ENCODE data around the gene PTPDC1.

Gene PTPDC1

DNA sequence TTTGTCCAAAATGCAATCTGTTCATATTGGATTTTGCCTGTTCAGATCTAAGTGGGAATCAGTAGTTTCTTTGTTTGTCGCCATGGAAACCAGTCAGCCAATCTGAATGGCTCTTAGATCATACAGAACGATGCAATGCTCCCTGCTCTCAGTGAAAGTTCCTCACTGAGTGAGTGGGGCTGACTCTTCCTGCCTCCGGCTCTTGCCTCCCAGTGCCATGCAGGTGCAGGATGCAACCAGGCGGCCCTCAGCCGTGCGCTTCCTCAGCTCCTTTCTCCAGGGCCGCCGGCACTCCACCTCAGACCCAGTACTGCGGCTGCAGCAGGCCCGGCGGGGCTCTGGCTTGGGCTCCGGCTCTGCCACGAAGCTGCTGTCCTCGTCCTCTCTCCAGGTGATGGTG, at the start of gene PTPDC1:
TSS of gene PTPDC1 (plus strand) at position 151 of the 400 bp plus-strand sequence. CDS start at position 218, 67 bp downstream.
- peak; percentile 66 to 69 for DNase-seq (ENCODE audit: low read depth in 2 of 2)

DNA sequence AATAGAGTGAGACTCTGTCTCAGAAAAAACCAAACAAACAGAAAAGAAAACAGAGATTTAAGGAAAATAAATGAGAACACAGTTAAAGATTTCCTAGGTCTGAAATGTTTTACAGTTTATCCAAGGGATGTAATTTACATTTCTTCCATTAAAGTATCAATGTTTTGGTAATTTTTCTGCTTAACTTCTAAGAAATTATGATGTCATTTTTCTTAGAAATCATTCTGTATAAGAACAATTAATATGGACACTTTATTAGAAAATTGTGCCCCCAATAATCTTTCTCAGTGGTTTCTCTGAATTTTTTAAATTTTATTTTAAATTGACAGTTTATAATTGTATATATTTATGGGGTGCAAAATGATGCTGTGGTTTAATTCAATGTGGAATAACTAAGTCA, 49.8 kb upstream of the PTPDC1 start:
- no peak for DNase-seq (ENCODE audit: low read depth in 2 of 2)

DNA sequence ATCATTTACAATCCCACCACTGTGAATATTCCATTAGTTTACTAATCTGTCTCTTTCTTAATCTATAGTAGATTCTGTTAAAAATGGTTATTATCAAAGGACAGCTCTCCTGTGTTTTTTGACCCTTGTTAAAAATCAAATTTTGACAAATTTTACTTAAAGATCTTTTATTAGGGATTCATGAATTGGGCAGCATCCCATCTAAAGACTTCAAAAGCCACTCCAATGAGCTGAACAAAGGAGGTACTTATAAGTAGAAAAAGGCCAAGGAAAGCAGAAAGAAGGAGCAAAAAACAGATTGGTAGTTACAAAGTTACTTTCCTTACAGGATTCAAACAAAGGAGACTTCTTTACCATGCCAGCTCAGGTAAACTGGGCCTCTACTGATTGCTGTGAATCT, 44.5 kb upstream of the PTPDC1 start:
- no peak for DNase-seq (ENCODE audit: low read depth in 2 of 2)

GRCh38 chr9:94042516-94043360, 41.5 kb upstream of the PTPDC1 start:
- no peak for DNase-seq (ENCODE audit: low read depth in 2 of 2)

- no peak for DNase-seq (ENCODE audit: low read depth in 2 of 2)
These were observed 29.5 kb upstream of the PTPDC1 start for GRCh38 chr9:94054716-94055115.

DNA sequence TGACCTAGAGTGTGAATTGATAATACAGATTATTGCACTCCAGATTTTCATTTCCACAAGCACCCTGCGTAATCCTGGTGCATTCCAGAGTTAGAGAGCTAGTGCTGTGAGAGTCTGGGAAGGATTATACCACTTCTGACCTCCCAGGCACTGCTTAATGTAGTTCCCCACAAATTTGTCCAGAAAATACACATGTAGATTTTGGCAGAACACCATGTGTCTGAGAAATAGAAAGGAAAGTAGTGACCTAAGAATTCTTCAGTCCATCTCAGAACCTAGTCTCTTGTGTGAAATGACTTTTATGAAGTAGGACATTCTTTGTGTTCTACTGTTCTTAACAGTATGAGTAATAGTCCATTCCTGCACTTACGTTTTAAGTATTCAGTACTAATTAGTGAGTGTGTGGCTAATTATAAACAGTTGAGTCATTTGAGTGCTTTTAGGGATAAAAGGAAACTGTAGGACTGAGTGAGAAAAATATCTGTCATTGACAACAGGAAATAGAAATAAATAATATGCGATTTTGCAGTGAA, 27.8 kb upstream of the PTPDC1 start:
- DNase-seq (ENCODE audit: low read depth in 2 of 2) = peak; percentile 50 to 55

- no peak for DNase-seq (ENCODE audit: low read depth in 2 of 2)
These were observed 26.3 kb upstream of the PTPDC1 start for GRCh38 chr9:94057918-94058317.

DNA sequence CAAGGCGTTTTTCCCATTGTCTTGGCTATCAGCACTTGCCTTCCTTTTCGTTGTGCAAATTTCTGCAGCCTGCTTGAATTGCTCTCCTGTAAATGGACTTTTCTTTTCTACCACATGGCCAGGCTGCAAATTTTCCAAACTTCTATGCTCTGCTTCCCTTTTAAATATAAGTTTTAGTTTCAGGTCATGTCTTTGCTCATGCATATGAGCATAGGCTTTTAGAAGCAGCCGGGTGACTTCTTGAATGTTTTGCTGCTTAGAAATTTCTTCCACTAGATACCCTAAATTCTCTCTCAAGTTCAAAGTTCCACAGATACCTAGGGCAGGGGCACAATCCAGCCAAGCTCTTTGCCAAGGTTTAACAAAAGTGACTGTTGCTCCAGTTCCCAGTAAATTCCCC, 22.4 kb upstream of the PTPDC1 start:
- no peak for DNase-seq (ENCODE audit: low read depth in 2 of 2)

DNA sequence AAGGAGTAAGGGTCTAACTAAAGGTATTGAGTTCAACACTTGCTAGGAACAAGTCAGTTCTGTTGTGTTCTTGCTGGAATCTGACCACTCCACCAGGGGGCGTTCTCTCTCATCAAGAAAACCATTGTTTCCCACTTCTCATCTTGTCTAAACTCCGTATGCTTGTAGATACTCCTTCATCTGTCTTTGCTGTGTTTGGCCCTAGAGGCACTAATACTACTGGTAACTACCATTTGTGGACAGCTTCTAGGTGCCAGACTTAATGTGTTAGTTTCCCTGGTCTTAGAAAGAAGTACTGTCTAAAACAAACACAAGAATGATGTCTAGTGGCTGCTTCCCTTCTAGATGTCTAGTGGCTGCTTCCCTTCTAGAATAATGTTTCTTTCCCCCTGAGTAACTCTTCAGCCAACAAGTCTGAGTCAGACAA, 18.7 kb upstream of the PTPDC1 start:
- DNase-seq (ENCODE audit: low read depth in 2 of 2) = peak; percentile 48 to 58

- DNase-seq (ENCODE audit: low read depth in 2 of 2) = no peak
These were observed 16.0 kb upstream of the PTPDC1 start for GRCh38 chr9:94068257-94068656.

DNA sequence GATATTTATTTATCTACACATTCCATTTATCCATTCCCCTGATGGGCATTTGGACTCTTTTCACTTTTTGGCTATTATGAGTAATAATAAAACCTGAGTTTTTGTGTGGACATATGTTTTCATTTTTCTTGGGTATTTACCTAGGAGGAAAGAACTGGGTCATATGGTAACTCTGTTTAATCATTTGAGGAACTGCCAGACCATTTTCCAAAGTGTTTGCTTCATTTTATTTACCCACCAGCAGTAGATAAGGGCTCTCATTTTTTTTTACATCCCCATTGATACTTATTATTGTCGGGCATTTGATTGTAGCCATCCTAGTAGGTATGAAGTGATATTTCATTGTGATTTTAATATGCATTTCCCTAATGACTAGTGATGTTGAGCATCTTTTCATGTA, 7.7 kb upstream of the PTPDC1 start:
- no peak for DNase-seq (ENCODE audit: low read depth in 2 of 2)

DNA sequence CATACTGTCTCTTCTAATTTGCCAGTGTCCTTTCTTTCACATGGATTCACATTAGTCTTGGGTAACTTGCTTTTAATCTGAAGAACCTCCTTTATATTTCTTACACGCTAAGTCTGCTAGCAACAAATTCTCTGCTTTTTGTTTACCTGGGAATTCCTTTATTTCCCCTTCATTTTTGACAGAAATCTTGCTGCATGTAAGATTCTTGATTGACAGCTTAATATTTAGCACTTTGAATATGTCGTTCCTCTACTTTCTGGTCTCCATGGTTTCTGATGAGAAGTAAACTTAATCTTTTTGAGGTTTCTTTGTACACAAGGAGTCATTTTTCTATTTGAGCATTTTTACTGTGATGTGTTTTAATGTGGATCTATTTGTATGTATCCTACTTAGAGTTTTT, 6.2 kb upstream of the PTPDC1 start:
- DNase-seq (ENCODE audit: low read depth in 2 of 2) = no peak

- no peak for DNase-seq (ENCODE audit: low read depth in 2 of 2)
These were observed 5.0 kb upstream of the PTPDC1 start for GRCh38 chr9:94079236-94079635.

DNA sequence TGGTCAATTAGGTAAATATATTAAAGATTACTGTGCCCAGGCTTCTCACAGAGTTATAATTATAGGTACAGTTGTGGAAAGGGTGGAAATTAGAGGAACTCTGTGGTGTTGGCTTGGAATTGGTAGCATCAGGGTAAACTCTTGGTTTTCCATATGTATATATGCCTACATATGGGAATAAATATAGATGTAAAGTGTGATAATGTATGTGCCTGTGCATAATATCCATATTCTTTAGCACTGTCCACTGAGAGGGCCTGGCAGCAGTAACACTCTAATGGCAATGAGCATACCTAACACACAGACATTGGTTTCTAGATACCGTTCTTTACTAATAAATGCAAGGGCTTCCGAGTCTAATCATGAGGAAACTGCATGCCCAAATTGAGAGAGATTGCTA, 4.0 kb upstream of the PTPDC1 start:
- DNase-seq (ENCODE audit: low read depth in 2 of 2) = no peak

GRCh38 chr9:94081435-94081834, 2.8 kb upstream of the PTPDC1 start:
- DNase-seq (ENCODE audit: low read depth in 2 of 2) = no peak

- DNase-seq (ENCODE audit: low read depth in 2 of 2) = no peak
These were observed 2.3 kb upstream of the PTPDC1 start for GRCh38 chr9:94081864-94082463.

DNA sequence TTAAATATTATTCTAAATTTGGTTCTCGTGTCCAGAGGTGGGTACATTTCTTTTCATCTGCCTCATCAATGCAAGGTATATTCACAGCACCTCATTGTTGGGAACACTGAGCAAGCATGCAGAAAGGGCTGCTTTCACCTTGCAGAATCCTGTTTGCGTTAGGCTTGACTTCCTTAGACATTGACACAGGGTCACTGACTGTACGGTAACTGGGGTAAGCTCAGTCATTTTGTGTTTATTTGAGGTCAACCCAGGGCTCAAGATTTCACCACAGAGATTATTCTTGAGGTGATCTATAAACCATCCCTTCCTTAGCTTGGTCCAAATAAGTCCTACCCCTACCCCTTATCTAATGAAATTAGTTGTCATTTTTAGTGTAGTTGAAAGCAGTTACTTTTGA, 1.7 kb upstream of the PTPDC1 start:
- no peak for DNase-seq (ENCODE audit: low read depth in 2 of 2)

DNA sequence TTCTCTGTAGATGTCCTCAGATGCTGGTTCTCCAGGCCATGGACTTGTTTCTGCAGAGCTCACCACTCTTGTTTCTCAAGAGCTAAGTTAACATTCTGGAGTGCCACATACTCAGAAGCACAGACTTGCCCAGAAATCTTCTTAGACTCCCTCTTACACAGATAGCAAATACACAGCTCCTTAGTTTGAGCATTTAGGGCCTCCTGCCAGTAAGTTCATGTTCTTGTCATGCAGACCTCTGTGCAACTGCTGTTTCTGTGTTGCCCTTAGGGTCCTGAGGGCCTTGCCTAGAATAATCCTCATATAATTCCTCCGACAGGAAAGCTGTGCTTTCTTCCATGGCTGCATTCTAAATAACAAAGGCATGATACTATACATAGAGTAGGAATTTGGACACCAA, 1.3 kb upstream of the PTPDC1 start:
- DNase-seq (ENCODE audit: low read depth in 2 of 2) = no peak

GRCh38 chr9:94083384-94083783, 880 bp upstream of the PTPDC1 start:
- DNase-seq (ENCODE audit: low read depth in 2 of 2) = no peak

DNA sequence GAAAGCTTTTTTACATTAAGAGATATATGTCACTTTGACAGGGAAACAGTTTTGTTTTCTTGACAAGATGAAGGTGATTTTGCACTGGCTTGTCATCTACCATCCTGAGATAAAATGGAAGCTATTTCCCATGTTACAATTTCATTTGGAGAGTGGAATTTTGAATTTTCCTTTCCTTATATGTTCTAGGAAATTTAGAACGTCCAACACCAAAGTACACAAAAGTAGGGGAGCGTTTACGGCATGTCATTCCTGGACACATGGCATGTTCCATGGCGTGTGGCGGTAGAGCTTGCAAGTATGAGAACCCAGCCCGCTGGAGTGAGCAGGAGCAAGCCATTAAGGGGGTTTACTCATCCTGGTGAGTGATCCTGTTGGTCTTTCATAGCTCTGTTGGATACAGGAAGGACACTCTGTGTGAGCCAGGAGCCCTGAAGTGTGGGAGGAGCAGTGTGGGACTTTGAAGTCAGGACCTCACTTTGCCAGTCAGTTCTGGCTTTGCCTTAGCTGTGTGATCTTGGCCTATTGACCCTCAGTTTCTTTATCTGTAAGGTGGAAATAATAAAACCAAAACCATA, 887 bp downstream of the PTPDC1 start:
- DNase-seq (ENCODE audit: low read depth in 2 of 2) = no peak

DNA sequence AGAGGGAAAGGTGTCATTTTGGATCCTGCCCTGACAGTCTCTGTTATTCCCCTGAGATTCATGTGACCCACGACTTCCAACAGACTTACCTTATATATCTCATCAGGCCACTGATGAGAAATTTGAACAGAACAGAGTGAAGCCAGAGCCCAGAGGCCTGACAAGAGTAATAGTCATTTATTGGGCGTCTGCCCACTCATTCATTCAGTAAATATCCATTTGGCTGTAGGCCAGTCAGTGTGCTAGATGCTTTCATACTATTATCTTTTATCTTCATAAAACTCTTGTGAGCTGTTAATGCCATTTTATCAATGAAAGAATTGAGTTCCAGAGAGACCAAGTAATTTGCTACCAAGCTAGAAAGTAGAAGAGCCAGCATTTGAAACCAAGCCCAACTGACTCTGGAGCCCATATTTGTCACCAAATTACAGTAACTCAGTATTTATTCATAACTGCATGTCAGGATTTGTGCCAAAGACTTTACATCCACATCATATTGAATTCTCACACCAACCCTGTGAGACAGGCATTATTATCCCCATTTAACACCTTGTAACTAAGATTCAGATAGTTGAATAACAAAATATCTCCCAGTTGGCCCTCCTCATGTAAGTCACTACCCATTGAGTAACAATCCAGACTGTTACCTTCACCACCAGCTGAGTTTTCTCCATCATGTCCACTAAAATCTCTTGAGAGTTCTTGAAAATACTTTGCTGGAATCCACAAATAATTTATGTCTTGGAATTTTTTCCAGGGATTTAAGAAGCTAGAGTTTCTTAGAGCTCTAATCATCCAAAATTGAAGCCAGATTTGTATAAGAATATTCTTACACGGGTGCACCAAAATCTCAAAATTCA, 2.5 kb downstream of the PTPDC1 start:
- DNase-seq (ENCODE audit: low read depth in 2 of 2) = peak; percentile 50 to 58
